IMR-90 (cell line): ENCODE results near the gene CACNA2D3. TPM values are rescaled to one million over a fixed set of nuclear protein-coding genes. Genes with fewer than 3 reads are reported as not detected.

Source experiments
- ATAC-seq: fragments of 200-7000 bp; cut with Tn5 transposase; 2 replicates; pipeline ENCODE4 v1.9.1; 2020; ENCODE audit warnings: low read depth, mild to moderate bottlenecking, moderate library complexity
- BruUV-seq: library from RNA; stranded (reverse); fragments of 400-500 nt; replicated peaks from 2 replicates; lab custom pipeline; 2021; lab: Mats Ljungman, UMichigan
- CTCF ChIA-PET: fragments of 300-600 bp; formaldehyde crosslinking; extraction: SDS; loops from one replicate; lab custom pipeline; 2021; ENCODE audit warnings: antibody characterized with exemption; lab: Yijun Ruan, JAX
- POLR2A ChIA-PET: fragments of 300-600 bp; sonication (Branson Sonifier 250); formaldehyde crosslinking; loops from one replicate; lab custom pipeline; 2022; ENCODE audit warnings: antibody characterized with exemption; ENCODE audit not compliant: unreplicated experiment; lab: Charles Lee
- DNase-seq: peaks from one replicate; pipeline ENCODE4 v3.0.0; 2013
- H2AFZ ChIP-seq: replicated peaks from 2 replicates; pipeline ENCODE3; 2013; ENCODE audit warnings: low read length, mild to moderate bottlenecking; ENCODE audit not compliant: poor library complexity
- H2AK5ac ChIP-seq: 2 replicates; pipeline ENCODE4 v1.6.1; 2013; ENCODE audit warnings: low read depth, low read length, inconsistent platforms
- H2AK9ac ChIP-seq: replicated peaks from 2 replicates; pipeline ENCODE3; 2013; ENCODE audit warnings: mild to moderate bottlenecking, low read depth, low read length, moderate library complexity; ENCODE audit not compliant: poor library complexity
- H2BK120ac ChIP-seq: 2 replicates; pipeline ENCODE4 v1.6.1; 2013; ENCODE audit warnings: low read depth, low read length, inconsistent platforms
- H2BK15ac ChIP-seq: 3 replicates; pipeline ENCODE4 v1.6.1; 2013; ENCODE audit warnings: low read depth, low read length, inconsistent platforms
- H2BK20ac ChIP-seq: 2 replicates; pipeline ENCODE4 v1.6.1; 2013; ENCODE audit warnings: low read depth, mild to moderate bottlenecking, inconsistent platforms, low read length, moderate library complexity
- H2BK5ac ChIP-seq: 2 replicates; pipeline ENCODE4 v1.6.1; 2013; ENCODE audit warnings: mild to moderate bottlenecking, low read depth, low read length, inconsistent platforms; ENCODE audit not compliant: poor library complexity, severe bottlenecking
- H3K14ac ChIP-seq: replicated peaks from 2 replicates; pipeline ENCODE4 v1.6.1; 2013; ENCODE audit warnings: low read depth, low read length, inconsistent platforms
- H3K18ac ChIP-seq: 2 replicates; pipeline ENCODE4 v1.6.1; 2013; ENCODE audit warnings: low read depth, low read length, control low read depth
- H3K23ac ChIP-seq: 2 replicates; pipeline ENCODE4 v1.6.1; 2013; ENCODE audit warnings: low read depth, low read length, inconsistent platforms
- H3K27ac ChIP-seq: 2 replicates; pipeline ENCODE4 v1.5.1; 2013; ENCODE audit warnings: mild to moderate bottlenecking, control low read depth, low read length; ENCODE audit not compliant: insufficient read depth
- H3K27me3 ChIP-seq: 2 replicates; pipeline ENCODE4 v1.6.1; 2013; ENCODE audit warnings: low read length; ENCODE audit not compliant: control insufficient read depth, insufficient read depth
- H3K36me3 ChIP-seq: 2 replicates; pipeline ENCODE4 v1.6.1; 2013; ENCODE audit warnings: low read length, mixed read lengths; ENCODE audit not compliant: control insufficient read depth, insufficient read depth
- H3K4ac ChIP-seq: 2 replicates; pipeline ENCODE4 v1.6.1; 2013; ENCODE audit warnings: low read depth, low read length, inconsistent platforms
- H3K4me1 ChIP-seq: 2 replicates; pipeline ENCODE4 v1.6.1; 2013; ENCODE audit warnings: low read length, mixed read lengths; ENCODE audit not compliant: control insufficient read depth, insufficient read depth
- H3K4me2 ChIP-seq: 2 replicates; pipeline ENCODE4 v1.6.1; 2013; ENCODE audit warnings: low read depth, mild to moderate bottlenecking, control low read depth, low read length, moderate library complexity
- H3K4me3 ChIP-seq: 2 replicates; pipeline ENCODE4 v1.5.1; 2013; ENCODE audit warnings: low read depth, mild to moderate bottlenecking, control low read depth, low read length, moderate library complexity; ENCODE audit not compliant: insufficient read depth
- H3K56ac ChIP-seq: 2 replicates; pipeline ENCODE4 v1.6.1; 2013; ENCODE audit warnings: low read length, inconsistent platforms; ENCODE audit not compliant: insufficient read depth; ENCODE audit errors: extremely low read depth
- H3K79me1 ChIP-seq, 2 experiments: 2 replicates each; pipeline ENCODE4 v1.6.1; 2013; ENCODE audit warnings: low read length in 2 of 2, inconsistent platforms in 1 of 2, low read depth in 1 of 2
- H3K9ac ChIP-seq: 2 replicates; pipeline ENCODE4 v1.6.1; 2013; ENCODE audit warnings: low read depth, low read length, control low read depth
- H3K9me1 ChIP-seq: 2 replicates; pipeline ENCODE4 v1.6.1; 2013; ENCODE audit warnings: low read length, inconsistent platforms; ENCODE audit not compliant: insufficient read depth
- H3K9me3 ChIP-seq: 2 replicates; pipeline ENCODE4 v1.6.1; 2013; ENCODE audit warnings: low read length; ENCODE audit not compliant: control insufficient read depth, insufficient read depth
- H4K20me1 ChIP-seq: 2 replicates; pipeline ENCODE4 v1.6.1; 2013; ENCODE audit warnings: low read length, inconsistent platforms; ENCODE audit not compliant: insufficient read depth
- H4K5ac ChIP-seq: 2 replicates; pipeline ENCODE4 v1.6.1; 2013; ENCODE audit warnings: mild to moderate bottlenecking, low read depth, low read length, control low read depth
- H4K8ac ChIP-seq, 2 experiments: 2 replicates each; pipeline ENCODE4 v1.6.1; 2013; ENCODE audit warnings: low read depth in 2 of 2, low read length in 2 of 2, control low read depth in 1 of 2, inconsistent platforms in 1 of 2
- H4K91ac ChIP-seq: 2 replicates; pipeline ENCODE4 v1.6.1; 2013; ENCODE audit warnings: low read depth, low read length, inconsistent platforms; ENCODE audit not compliant: insufficient read depth
- BHLHE40 ChIP-seq: fragments of 150-350 bp; IDR thresholded peaks from 2 replicates; pipeline ENCODE4 v1.6.1; 2016; ENCODE audit warnings: mild to moderate bottlenecking, low read depth, low read length
- CHD1 ChIP-seq: IDR thresholded peaks from 2 replicates; pipeline ENCODE4 v1.6.1; 2012; ENCODE audit warnings: low read depth, low read length, improper control_type of control experiment
- FOS ChIP-seq: fragments of 150-350 bp; IDR thresholded peaks from 2 replicates; pipeline ENCODE4 v1.6.1; 2016; ENCODE audit warnings: low read depth, low read length
- MAFK ChIP-seq: IDR thresholded peaks from 2 replicates; pipeline ENCODE4 v1.6.1; 2012; ENCODE audit warnings: low read depth, low read length, improper control_type of control experiment
- MAZ ChIP-seq: IDR thresholded peaks from 2 replicates; pipeline ENCODE4 v1.6.1; 2012; ENCODE audit warnings: low read depth, mild to moderate bottlenecking, low read length, improper control_type of control experiment, moderate library complexity, borderline replicate concordance
- MXI1 ChIP-seq: IDR thresholded peaks from 2 replicates; pipeline ENCODE4 v1.6.1; 2012; ENCODE audit warnings: low read depth, mild to moderate bottlenecking, low read length, moderate library complexity, borderline replicate concordance
- NFE2L2 ChIP-seq: fragments of 150-350 bp; IDR thresholded peaks from 2 replicates; pipeline ENCODE4 v1.6.1; 2016; ENCODE audit warnings: low read depth, mild to moderate bottlenecking, low read length
- POLR2A ChIP-seq: IDR thresholded peaks from 2 replicates; pipeline ENCODE4 v1.6.1; 2012; ENCODE audit warnings: mild to moderate bottlenecking, low read depth, low read length
- RAD21 ChIP-seq: IDR thresholded peaks from 2 replicates; pipeline ENCODE4 v1.6.1; 2012; ENCODE audit warnings: low read length, improper control_type of control experiment
- RFX5 ChIP-seq: IDR thresholded peaks from 2 replicates; pipeline ENCODE4 v1.8.0; 2012; ENCODE audit warnings: low read depth, mild to moderate bottlenecking, low read length, moderate library complexity
- SMC3 ChIP-seq: fragments of 150-350 bp; IDR thresholded peaks from 2 replicates; pipeline ENCODE4 v1.6.1; 2016; ENCODE audit warnings: low read depth, mild to moderate bottlenecking, antibody characterized with exemption, low read length, moderate library complexity
- USF2 ChIP-seq: fragments of 150-350 bp; IDR thresholded peaks from 2 replicates; pipeline ENCODE4 v1.6.1; 2017; ENCODE audit warnings: mild to moderate bottlenecking, antibody characterized with exemption, low read length, low read depth
- WGBS, 2 experiments: methylation state at CpG; one replicate each; pipeline versions ENCODE4 v1.1.5 to v1.1.7; 2013; ENCODE audit warnings: missing lambda C conversion rate in 2 of 2; ENCODE audit not compliant: insufficient read length in 1 of 2; ENCODE audit errors: extremely low coverage in 2 of 2; 5-methylcytosine and 5-hydroxymethylcytosine counted together
- dilution Hi-C: fragments of 300-500 bp; cut with HindIII; formaldehyde crosslinking; loops from one replicate; pipeline ENCODE4 v1.14.3; 2018; ENCODE audit warnings: low sequenced_read_pairs; ENCODE audit not compliant: unreplicated experiment
- in situ Hi-C: fragments of 300-500 bp; cut with MboI; formaldehyde crosslinking; loops from 3 replicates; pipeline ENCODE4 v1.14.3; 2019; ENCODE audit warnings: low sequenced_read_pairs, inconsistent platforms, mixed read lengths
- intact Hi-C: fragments of 100-400 bp; cut with micrococcal nuclease; formaldehyde crosslinking; loops from 2 replicates; pipeline ENCODE4 v1.10.0; 2022
- polyA plus RNA-seq, 3 experiments: library from polyadenylated mRNA; depleted of rRNA; stranded (reverse); fragments of >200 nt; gene quantifications; 2 replicates each; pipeline ENCODE4 v1.2.3, GENCODE V29; 2012; ENCODE audit warnings: low replicate concordance in 1 of 3
- total RNA-seq: library from RNA; depleted of rRNA; stranded (reverse); fragments of >200 nt; gene quantifications from 2 replicates; pipeline ENCODE4 v1.2.3, GENCODE V29; 2012

The CACNA2D3 gene
- total and polyA plus RNA-seq, 2 of the 4 experiments (the other 2 are of a cell fraction), result 0.36 to 0.41 TPM

DNA sequence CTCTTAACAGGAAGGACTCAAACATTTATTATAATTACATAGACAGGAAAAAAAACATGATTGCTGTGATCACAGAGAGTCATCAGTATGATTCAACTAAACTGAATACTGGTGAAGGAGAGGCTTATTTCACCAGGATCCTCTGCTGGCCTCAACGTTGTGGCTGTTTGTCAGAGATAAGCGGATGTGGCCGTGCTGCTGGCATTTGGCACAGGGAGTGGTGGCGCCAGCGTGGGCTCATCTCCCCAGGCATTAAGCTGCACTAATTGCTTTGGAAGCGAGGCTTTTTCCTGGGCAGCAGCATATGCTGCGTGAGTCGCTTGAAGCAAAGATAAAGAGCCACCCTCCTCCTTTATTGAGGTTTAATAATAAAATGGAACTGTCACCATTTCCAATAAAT, 498.8 kb downstream of the CACNA2D3 start:
- no peak overlapping the region for H2BK15ac ChIP-seq
- TF ChIP-seq POLR2A, result no peak
- TF ChIP-seq RFX5, result no peak
- TF ChIP-seq BHLHE40, result no peak
- no peak for TF ChIP-seq MAFK
- no peak for TF ChIP-seq NFE2L2
- no peak for TF ChIP-seq MAZ
- TF ChIP-seq RAD21, result no peak
- TF ChIP-seq CHD1, result no peak
- TF ChIP-seq USF2, result no peak
- TF ChIP-seq SMC3, result no peak
- TF ChIP-seq MXI1, result no peak
- TF ChIP-seq FOS, result no peak
- no peak overlapping the region for H3K4me2 ChIP-seq
- no peak overlapping the region for H3K4ac ChIP-seq
- H4K8ac ChIP-seq, result no peak overlapping the region
- intact Hi-C loops, result no loop called here
- H3K27ac ChIP-seq, result no peak overlapping the region
- H3K36me3 ChIP-seq, result no peaks in the 10 kb centered on the region
- ATAC-seq (no peak), DNase-seq (no peak)
- POLR2A ChIA-PET, result no interaction called here
- H3K18ac ChIP-seq, result no peak overlapping the region
- no peak overlapping the region for H3K4me3 ChIP-seq
- H4K20me1 ChIP-seq, result no peaks in the 10 kb centered on the region
- no CpG with 5 or more reads among the region's 8 CpGs for WGBS, 2 experiments
- no peak overlapping the region for H3K14ac ChIP-seq
- no peaks in the 10 kb centered on the region for H3K9me1 ChIP-seq
- no peak overlapping the region for H4K5ac ChIP-seq
- no peak overlapping the region for H3K9ac ChIP-seq
- H3K56ac ChIP-seq, result no peak overlapping the region
- CTCF ChIA-PET, result no interaction called here
- no peak overlapping the region for H4K91ac ChIP-seq
- no peak overlapping the region for H2BK5ac ChIP-seq
- peaks cover 3% of the 10 kb centered on the region; the same call in 1 of the 2 replicates for H3K9me3 ChIP-seq
- H3K4me1 ChIP-seq, result no peaks in the 10 kb centered on the region
- H2AFZ ChIP-seq, result no peak overlapping the region
- no peak overlapping the region for H3K23ac ChIP-seq
- no peak overlapping the region for H2AK5ac ChIP-seq
- in situ Hi-C loops, result no loop called here
- dilution Hi-C loops, result no loop called here
- H2BK20ac ChIP-seq, result no peak overlapping the region
- no peak overlapping the region for H2AK9ac ChIP-seq
- H2BK120ac ChIP-seq, result no peak overlapping the region
- no peaks in the 10 kb centered on the region for H3K79me1 ChIP-seq
- no peaks in the 10 kb centered on the region for H3K27me3 ChIP-seq
- BruUV-seq, result no TSS peak
